ENCODE results near the gene METTL15.
"Not testable (repeated sequence)": the region's sequence is repeated elsewhere in the genome, so short reads cannot be mapped to it uniquely, and the experiment has no call there.

Gene METTL15

DNA sequence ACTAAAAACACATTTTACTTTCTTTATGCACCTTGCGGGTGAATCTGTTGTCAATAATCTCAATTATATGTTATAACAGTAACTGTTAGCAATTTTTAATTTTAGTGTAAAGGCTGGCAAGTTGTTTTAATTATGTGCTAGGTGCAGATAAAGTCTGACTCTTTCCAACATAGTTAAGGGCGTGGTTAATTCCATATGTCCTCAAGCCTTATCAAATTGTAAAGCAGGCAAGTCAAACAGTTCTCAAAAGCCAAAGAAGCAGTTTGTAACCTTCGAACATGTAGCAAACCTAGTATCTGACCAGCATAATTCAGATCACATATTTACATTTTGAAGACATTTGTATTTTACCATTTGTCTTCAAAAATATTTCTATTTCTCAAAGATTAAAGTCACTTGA, 29.2 kb downstream of the METTL15 start:
- no peak for TF ChIP-seq POLR2A (IDR thresholded peaks at IDR 0.05; ENCODE audit: low read depth, low read length)
- FAIRE-seq (no peak), DNase-seq (ENCODE audit: insufficient read length, low spot score) (no peak)

- TF ChIP-seq POLR2A (IDR thresholded peaks at IDR 0.05; ENCODE audit: low read depth, low read length), result no peak
- DNase-seq (ENCODE audit: insufficient read length, low spot score) (no peak), FAIRE-seq (no peak)
These were observed 29.6 kb downstream of the METTL15 start for GRCh38 chr11:28137832-28138231.

- DNase-seq (ENCODE audit: insufficient read length, low spot score) (no peak), FAIRE-seq (no peak)
- TF ChIP-seq POLR2A (IDR thresholded peaks at IDR 0.05; ENCODE audit: low read depth, low read length), result no peak
These were observed 31.7 kb downstream of the METTL15 start for GRCh38 chr11:28139841-28140415.

DNA sequence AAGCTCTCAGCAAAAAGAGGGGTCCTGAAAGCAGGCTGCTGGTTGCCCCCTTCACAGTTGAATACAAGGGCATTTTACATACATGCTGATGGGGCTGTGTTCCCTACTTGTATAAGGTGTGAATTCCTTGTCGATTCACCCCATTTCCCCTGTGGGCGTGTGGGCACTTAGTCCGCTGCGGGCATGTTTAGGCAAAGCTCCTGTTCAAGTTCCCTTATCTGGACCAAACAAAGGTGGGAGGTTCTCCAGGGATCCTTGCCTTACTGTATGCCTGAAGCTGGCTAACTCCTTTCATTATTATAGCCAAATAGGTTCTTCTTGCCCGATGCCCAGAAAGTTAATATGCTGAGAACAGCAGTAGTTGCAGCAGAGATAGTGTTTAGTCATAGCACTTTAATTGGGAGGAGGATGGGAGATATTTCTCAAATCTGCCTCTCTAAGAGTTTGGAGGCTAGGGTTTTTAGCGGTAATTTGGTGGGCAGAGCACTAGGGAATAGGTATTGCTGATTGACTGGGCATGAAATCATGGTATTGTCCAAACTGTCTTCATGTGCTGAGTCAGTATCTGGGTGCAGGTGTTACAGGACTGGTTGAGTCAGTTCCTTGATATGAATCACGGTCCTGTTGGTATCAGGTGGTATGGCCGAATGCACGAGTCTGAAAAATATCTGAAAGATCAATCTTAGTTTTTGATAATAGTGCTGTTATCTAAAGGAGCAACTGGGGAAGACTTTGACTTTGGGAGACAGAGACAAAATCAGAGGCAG, 32.7 kb downstream of the METTL15 start:
- TF ChIP-seq POLR2A (IDR thresholded peaks at IDR 0.05; ENCODE audit: low read depth, low read length), result no peak
- FAIRE-seq, result peak; percentile 48
- no peak for DNase-seq (ENCODE audit: insufficient read length, low spot score)

DNA sequence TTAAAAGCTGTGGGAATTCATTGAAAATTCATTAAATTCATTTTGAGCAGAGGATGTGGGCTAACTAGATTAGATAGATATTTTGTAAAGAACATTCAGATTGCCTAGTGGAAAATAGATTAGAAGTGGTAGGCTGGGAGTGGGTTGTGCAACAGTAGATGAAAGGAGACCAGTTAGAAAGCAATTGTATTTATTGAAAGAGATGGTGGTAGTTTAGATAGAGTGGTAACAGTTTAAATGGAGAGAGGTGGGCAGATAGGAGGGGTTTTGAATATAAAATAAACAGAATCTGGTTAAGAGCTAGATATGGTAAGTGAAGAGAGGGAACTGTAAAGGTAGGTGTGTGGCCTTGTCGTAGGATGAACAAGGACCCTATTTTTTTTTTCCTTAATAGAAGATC, 34.5 kb downstream of the METTL15 start:
- FAIRE-seq, result no peak
- no peak for DNase-seq (ENCODE audit: insufficient read length, low spot score)
- TF ChIP-seq POLR2A (IDR thresholded peaks at IDR 0.05; ENCODE audit: low read depth, low read length), result no peak

- no peak for TF ChIP-seq POLR2A (IDR thresholded peaks at IDR 0.05; ENCODE audit: low read depth, low read length)
- FAIRE-seq, result peak; percentile 92
- DNase-seq (ENCODE audit: insufficient read length, low spot score), result no peak
These were observed 36.6 kb downstream of the METTL15 start for GRCh38 chr11:28144808-28145207.

- no peak for TF ChIP-seq POLR2A (IDR thresholded peaks at IDR 0.05; ENCODE audit: low read depth, low read length)
- FAIRE-seq, result peak; percentile 97
These were observed 38.0 kb downstream of the METTL15 start for GRCh38 chr11:28146123-28146751.

DNA sequence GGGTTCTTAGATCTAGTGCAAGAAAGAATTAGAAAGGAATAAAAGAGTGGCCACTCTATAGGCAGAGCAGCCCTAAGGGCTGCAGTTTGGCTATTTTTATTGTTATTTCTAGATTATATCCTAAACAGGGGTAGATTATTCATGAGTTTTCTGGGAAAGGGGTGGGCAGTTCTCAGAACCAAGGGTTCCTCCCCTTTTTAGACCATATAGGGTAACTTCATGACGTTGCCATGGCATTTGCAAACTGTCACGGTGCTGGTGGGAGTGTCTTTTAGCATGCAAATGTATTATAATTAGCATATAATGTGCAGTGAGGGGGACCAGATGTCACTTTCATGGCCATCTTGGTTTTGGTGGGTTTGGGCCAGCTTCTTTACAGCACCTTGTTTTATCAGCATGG, 44.6 kb downstream of the METTL15 start:
- TF ChIP-seq POLR2A (IDR thresholded peaks at IDR 0.05; ENCODE audit: low read depth, low read length), result no peak
- DNase-seq (ENCODE audit: insufficient read length, low spot score), result no peak
- FAIRE-seq, result no peak

More at GRCh38 chr11:28146123-28146751, 38.0 kb downstream of the METTL15 start:
- DNase-seq (ENCODE audit: insufficient read length, low spot score), result peak; percentile 6

DNA sequence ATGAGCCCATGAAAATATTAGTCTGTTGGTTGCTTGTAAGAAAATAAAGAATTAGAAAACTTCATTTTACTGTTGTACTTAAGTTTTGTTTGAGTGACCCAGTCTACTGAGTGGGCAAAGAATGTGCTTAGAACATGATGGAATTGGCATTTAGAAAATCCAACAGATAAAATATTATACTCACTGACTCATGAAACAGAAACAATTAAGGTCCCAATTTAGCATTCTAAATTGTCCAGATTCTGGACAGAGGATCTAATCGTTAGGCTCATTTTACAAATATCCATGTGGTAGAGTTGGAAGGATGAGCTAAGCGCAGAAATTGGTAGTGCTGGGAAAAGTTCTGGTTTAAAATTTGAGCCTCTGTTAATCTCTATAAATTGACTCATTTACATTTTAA, 45.4 kb downstream of the METTL15 start:
- FAIRE-seq, result no peak

GRCh38 chr11:28168718-28169117, 60.5 kb downstream of the METTL15 start:
- TF ChIP-seq POLR2A (IDR thresholded peaks at IDR 0.05; ENCODE audit: low read depth, low read length), result no peak
- no peak for FAIRE-seq
- no peak for DNase-seq (ENCODE audit: insufficient read length, low spot score)

More for the DNA sequence above, 45.4 kb downstream of the METTL15 start:
- TF ChIP-seq POLR2A (IDR thresholded peaks at IDR 0.05; ENCODE audit: low read depth, low read length), result no peak
- DNase-seq (ENCODE audit: insufficient read length, low spot score), result no peak

- no peak for TF ChIP-seq POLR2A (IDR thresholded peaks at IDR 0.05; ENCODE audit: low read depth, low read length)
- no peak for DNase-seq (ENCODE audit: insufficient read length, low spot score)
- FAIRE-seq, result peak; percentile 62
These were observed 61.6 kb downstream of the METTL15 start for GRCh38 chr11:28169816-28170215.

DNA sequence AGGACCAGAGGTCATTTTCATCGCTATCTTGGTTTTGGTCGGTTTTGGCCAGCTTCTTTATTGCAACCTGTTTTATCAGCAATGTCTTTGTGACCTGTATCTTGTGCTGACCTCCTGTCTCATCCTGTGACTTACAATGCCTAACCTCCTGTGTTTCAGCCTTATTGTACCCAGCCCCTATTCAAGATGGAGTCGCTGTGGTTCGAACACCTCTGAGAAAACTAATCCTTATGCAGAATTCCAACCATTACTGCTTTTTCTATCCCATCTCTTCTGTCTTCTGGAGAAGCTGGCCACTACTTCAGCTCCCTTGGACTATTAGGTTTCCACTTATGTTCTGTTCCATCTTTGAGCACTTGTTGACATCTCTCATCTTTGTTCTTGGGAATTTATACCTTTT, 62.6 kb downstream of the METTL15 start:
- TF ChIP-seq POLR2A (IDR thresholded peaks at IDR 0.05; ENCODE audit: low read depth, low read length), result no peak
- DNase-seq (ENCODE audit: insufficient read length, low spot score) (no peak), FAIRE-seq (no peak)

GRCh38 chr11:28176351-28176750, 68.2 kb downstream of the METTL15 start:
- peak; percentile 27 for FAIRE-seq
- no peak for TF ChIP-seq POLR2A (IDR thresholded peaks at IDR 0.05; ENCODE audit: low read depth, low read length)
- no peak for DNase-seq (ENCODE audit: insufficient read length, low spot score)

DNA sequence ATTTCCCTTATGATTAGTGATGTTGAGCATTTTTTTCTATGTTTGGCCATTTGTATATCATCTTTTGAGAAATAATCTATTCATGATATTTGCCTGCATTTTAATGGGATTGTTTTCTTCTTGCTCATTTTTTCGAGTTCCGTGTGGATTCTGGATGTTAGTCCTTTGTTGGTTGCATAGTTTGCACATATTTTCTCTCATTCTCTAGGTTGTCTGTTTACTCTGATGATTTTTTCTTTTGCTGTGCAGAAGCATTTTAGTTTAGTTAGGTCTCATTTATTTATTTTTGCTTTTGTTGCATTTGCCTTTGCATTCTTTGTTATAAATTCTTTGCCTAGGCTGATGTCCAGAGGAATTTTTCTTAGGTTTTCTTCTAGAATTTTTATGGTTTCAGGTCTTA, 87.3 kb downstream of the METTL15 start:
- DNase-seq (ENCODE audit: insufficient read length, low spot score), result no peak
- TF ChIP-seq POLR2A (IDR thresholded peaks at IDR 0.05; ENCODE audit: low read depth, low read length), result no peak
- no peak for FAIRE-seq

- no peak for FAIRE-seq
- no peak for TF ChIP-seq POLR2A (IDR thresholded peaks at IDR 0.05; ENCODE audit: low read depth, low read length)
- no peak for DNase-seq (ENCODE audit: insufficient read length, low spot score)
These were observed 101.7 kb downstream of the METTL15 start for GRCh38 chr11:28209906-28210305.

DNA sequence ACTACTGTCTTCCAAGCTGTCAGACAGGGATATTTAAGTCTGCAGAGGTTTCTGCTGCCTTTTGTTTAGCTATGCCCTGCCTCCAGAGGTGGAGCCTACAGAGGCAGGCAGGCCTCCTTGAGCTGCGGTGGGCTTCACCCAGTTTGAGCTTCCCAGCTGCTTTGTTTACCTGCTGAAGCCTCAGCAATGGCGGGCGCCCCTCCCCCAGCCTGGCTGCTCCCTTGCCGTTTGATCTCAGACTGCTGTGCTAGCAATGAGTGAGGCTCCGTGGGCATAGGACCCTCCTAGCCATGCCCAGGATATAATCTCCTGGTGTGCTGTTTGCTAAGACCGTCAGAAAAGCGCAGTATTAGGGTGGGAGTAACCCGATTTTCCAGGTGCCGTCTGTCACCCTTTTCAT, 113.9 kb downstream of the METTL15 start:
- DNase-seq (ENCODE audit: insufficient read length, low spot score); FAIRE-seq: not testable (repeated sequence)

All from H54 (cell line).